Osteoblast (primary cell): ENCODE results near the gene DCAF17. TPM values are rescaled to one million over a fixed set of nuclear protein-coding genes. Genes with fewer than 3 reads are reported as not detected.
"Not testable (repeated sequence)": the region's sequence is repeated elsewhere in the genome, so short reads cannot be mapped to it uniquely, and the experiment has no call there.

Experiments used
- DNase-seq: peaks from one replicate; pipeline ENCODE4 v3.0.0; 2011; ENCODE audit warnings: low spot score, mixed read lengths; ENCODE audit not compliant: insufficient read length; ENCODE audit errors: missing footprints
- H2AFZ ChIP-seq: 2 replicates; pipeline ENCODE4 v1.6.0; 2011; ENCODE audit warnings: mild to moderate bottlenecking, low read length
- H3K27ac ChIP-seq: 2 replicates; pipeline ENCODE4 v1.5.1; 2011; ENCODE audit warnings: mild to moderate bottlenecking, low read depth, low read length, moderate library complexity
- H3K27me3 ChIP-seq: 2 replicates; pipeline ENCODE4 v1.6.0; 2012; ENCODE audit warnings: mild to moderate bottlenecking, control low read depth, inconsistent platforms, low read length, moderate library complexity; ENCODE audit not compliant: insufficient read depth
- H3K36me3 ChIP-seq: 2 replicates; pipeline ENCODE4 v1.5.1; 2011; ENCODE audit warnings: mild to moderate bottlenecking, low read length, control low read depth, moderate library complexity; ENCODE audit not compliant: insufficient read depth
- H3K4me1 ChIP-seq: 2 replicates; pipeline ENCODE4 v1.5.1; 2011; ENCODE audit warnings: mild to moderate bottlenecking, low read length, control low read depth, moderate library complexity; ENCODE audit not compliant: insufficient read depth
- H3K4me2 ChIP-seq: 2 replicates; pipeline ENCODE4 v1.6.0; 2011; ENCODE audit warnings: mild to moderate bottlenecking, low read length; ENCODE audit not compliant: insufficient read depth
- H3K4me3 ChIP-seq: fragments of 200-600 bp; sonication (generic); 3 replicates; pipeline ENCODE4 v1.5.1; 2012; ENCODE audit warnings: mild to moderate bottlenecking, low read length, inconsistent platforms; ENCODE audit not compliant: insufficient read depth
- H3K79me2 ChIP-seq: 2 replicates; pipeline ENCODE4 v1.6.0; 2012; ENCODE audit warnings: mild to moderate bottlenecking, low read length, control low read depth, inconsistent platforms; ENCODE audit not compliant: insufficient read depth
- H3K9me3 ChIP-seq: 2 replicates; pipeline ENCODE4 v1.5.1; 2011; ENCODE audit warnings: low read depth, low read length, control low read depth
- H4K20me1 ChIP-seq: 2 replicates; pipeline ENCODE4 v1.6.0; 2012; ENCODE audit warnings: mild to moderate bottlenecking, low read length, control low read depth; ENCODE audit not compliant: insufficient read depth
- CTCF ChIP-seq: IDR thresholded peaks from 2 replicates; pipeline ENCODE4 v1.5.1; 2011; ENCODE audit warnings: mild to moderate bottlenecking, low read depth, low read length, moderate library complexity; ENCODE audit errors: extremely low read depth
- total RNA-seq: library from RNA; depleted of rRNA; stranded (reverse); fragments of >200 nt; gene quantifications from 2 replicates; pipeline ENCODE4 v1.2.3, GENCODE V29; 2012

Gene DCAF17
- total RNA-seq, 1 donor, result 32.6 TPM

DNA sequence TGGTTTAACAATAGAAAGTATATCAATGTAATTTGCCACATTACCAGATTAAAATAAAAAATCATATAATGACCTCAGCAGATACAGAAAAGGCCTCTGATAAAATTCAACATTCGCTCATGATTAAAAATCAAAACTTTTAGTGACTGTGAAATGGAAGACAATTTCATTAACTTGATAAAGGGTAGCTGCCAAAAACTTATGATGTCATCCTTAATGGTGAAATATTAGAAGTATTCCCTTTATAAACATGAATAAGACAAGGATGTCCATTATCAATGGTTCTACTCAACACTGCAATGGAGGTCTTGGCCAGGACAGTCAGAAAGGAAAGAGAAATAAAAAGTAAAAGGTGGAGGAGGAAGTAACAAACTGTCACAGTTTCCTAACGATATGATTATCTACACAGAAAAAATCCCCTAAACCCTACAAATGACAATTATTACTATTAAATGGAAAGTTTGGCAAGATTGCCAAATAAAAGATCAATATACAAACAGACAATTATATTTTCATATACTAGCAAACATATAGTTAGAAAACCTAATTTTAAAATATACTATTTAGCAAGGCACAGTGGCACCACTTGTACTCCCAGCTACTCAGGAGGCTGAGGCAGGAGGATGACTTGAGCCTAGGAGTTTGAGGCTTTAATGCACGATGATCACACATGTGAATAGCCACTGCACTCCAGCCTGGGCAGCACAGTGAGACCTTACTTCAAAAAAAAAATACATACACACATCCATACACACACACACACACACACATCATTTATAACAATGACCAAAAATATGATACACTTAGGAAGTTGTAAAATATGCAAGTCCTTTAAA is 13.1 kb upstream of the DCAF17 start:
- Histone ChIP-seq H4K20me1 (no peaks in the 10 kb centered on the region), H3K36me3 (no peaks in the 10 kb centered on the region), H3K27me3 (no peaks in the 10 kb centered on the region), H3K4me3 (no peak overlapping the region), H3K9me3 (no peaks in the 10 kb centered on the region), H2AFZ (no peak overlapping the region), H3K27ac (no peak overlapping the region), H3K4me2 (no peak overlapping the region), H3K79me2 (peaks cover 12% of the 10 kb centered on the region), H3K4me1 (no peaks in the 10 kb centered on the region)
- no peak for DNase-seq
- TF ChIP-seq CTCF, result no peak

DNA sequence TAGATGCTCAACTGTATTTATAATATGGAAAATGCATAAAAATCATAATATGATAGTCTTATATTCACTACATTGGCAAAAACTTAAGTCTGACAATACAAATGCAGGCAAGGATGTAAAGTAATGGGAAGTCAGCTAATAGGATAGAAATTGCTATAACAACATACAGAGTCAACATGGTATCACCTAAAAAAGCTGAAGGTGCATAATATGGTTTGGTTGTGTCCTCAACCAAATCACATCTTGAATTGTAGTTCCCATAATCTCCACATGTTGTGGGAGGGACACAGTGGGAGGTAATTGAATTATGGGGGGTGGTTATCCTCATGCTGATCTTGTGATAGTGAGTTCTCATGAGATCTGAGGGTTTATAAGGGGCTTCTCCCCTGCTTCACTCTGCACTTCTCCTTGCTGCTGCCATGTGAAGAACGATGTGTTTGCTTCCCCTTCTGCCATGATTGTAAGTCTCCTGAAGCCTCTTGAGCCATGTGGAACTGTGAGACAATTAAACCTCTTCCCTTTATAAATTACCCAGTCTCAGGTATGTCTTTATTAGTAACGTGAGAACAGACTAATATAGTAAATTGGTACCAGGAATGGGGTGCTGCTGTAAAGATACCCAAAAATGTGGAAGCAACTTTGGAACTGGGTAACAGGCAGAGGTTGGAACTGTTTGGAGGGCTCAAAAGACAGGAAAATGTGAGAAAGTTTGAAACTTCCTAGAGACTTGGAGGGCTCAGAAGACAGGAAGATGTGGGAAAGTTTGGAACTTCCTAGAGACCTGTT is 11.1 kb upstream of the DCAF17 start:
- H3K4me2 ChIP-seq, DNase-seq, H4K20me1 ChIP-seq, H3K36me3 ChIP-seq, H3K27me3 ChIP-seq, H3K4me3 ChIP-seq, H3K9me3 ChIP-seq, H2AFZ ChIP-seq, H3K27ac ChIP-seq, H3K4me1 ChIP-seq: not testable (repeated sequence)
- peaks cover 23% of the 10 kb centered on the region for H3K79me2 ChIP-seq

DNA sequence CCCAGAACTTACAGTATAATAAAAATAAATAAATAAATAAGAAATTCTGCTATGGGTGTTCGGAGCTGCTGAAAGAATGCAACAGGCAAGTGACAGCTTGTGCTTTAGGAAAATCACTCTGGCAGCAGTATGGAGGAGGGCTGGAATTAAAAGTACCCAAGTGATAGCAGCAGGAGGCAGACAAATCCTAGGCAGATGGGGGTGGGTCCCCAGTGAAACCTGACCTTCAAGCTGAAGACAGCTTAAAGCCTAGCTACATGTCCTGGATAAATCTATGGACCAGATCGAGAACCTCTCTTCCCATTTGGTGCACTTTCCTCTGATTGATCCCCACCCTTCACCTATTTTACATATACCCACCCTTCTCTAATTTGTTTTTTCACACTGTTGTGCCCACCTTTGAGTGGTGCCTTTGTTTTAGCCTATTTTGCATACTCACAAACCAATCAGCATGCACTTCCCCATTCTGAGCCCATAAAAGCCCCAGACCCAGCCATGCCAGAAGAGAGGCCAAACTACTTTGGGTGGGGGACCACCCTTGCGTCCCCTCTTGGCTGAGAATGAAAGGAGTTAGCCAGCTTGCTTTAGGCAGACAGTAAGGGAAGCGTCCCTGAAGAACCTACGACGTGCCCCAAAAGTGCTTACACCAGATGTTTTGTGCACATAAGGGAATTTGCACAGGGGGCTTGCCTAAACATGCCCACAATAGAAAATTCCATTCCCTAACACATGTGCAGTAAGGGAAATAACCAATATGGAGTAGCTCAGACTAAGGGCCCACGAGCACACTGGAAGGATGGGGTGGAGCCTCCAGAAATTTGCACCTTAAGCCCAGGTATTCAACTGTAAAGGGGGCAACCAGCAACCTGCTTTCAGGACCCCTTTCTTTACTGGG is 3.3 kb upstream of the DCAF17 start:
- Histone ChIP-seq H3K4me1 (peaks cover 6% of the 10 kb centered on the region), H3K36me3 (peaks cover 4% of the 10 kb centered on the region), H2AFZ (no peak overlapping the region), H3K9me3 (peaks cover 2% of the 10 kb centered on the region), H3K27me3 (no peaks in the 10 kb centered on the region), H3K79me2 (peaks cover 52% of the 10 kb centered on the region), H3K4me3 (no peak overlapping the region), H4K20me1 (no peaks in the 10 kb centered on the region), H3K4me2 (no peak overlapping the region), H3K27ac (no peak overlapping the region)
- DNase-seq, result peak; percentile 1
- TF ChIP-seq CTCF, result no peak

DNA sequence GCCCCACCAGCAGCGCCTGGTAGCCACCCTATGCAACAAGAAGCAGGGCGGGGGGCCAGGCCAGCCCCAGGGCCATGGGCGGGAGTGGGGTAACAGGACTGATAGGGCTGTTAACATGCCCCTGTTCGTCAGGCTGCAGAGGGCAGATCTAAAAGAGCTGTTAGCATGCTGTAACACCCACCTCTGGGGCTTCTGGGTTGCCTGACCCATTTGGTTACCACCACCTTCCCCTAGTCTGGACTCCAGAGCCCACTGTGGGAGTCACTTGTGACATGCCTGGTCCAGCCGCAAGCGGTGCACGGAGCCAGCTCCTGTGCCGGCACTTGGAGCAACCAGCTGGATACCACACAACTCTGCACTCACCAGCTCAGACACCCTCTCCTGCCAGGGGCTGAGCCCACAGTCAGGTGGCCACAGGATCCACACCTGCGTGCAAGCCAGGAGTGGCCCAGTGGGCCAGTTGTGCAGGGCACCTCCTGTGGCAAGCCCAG is 2.3 kb upstream of the DCAF17 start:
- Histone ChIP-seq H3K36me3 (peaks cover 5% of the 10 kb centered on the region), H3K4me2 (no peak overlapping the region), H3K4me3 (no peak overlapping the region), H3K27me3 (no peaks in the 10 kb centered on the region), H3K79me2 (peaks cover 51% of the 10 kb centered on the region), H4K20me1 (no peaks in the 10 kb centered on the region), H3K4me1 (peaks cover 6% of the 10 kb centered on the region), H3K27ac (no peak overlapping the region), H2AFZ (no peak overlapping the region), H3K9me3 (peaks cover 2% of the 10 kb centered on the region)
- peak; percentile 3 for DNase-seq
- TF ChIP-seq CTCF, result no peak
